SK-N-MC (cell line): ENCODE data around the gene HHAT.

ENCODE experiments used
- EZH2 ChIP-seq: fragments of 200-600 bp; sonication (generic); IDR thresholded peaks from one replicate; pipeline ENCODE4 v1.6.1; 2017; ENCODE audit warnings: antibody characterized with exemption
- FOXP2 ChIP-seq: optimal IDR thresholded peaks from 2 replicates; pipeline ENCODE3; 2011; ENCODE audit warnings: mild to moderate bottlenecking, moderate library complexity; ENCODE audit not compliant: insufficient read depth; ENCODE audit errors: extremely low read length, control extremely low read depth
- POLR2AphosphoS5 ChIP-seq: IDR thresholded peaks from 2 replicates; pipeline ENCODE4 v1.6.1; 2012; ENCODE audit warnings: mild to moderate bottlenecking, low read depth, low read length, borderline replicate concordance

- TF ChIP-seq POLR2AphosphoS5 (no peak), EZH2 (no peak), FOXP2 (no peak)
Observed at GRCh38 chr1:210554382-210554781, 225.7 kb downstream of the HHAT start.
